Measurements from ENCODE around the gene MRPL58. TPM values are rescaled to one million over a fixed set of nuclear protein-coding genes. Genes with fewer than 3 reads are reported as not detected.
A peak's percentile ranks its signal among the peaks of the same experiment; 100 is the strongest.

Gene MRPL58
- total RNA-seq, 4 donors from 2014 or later = 44.4 to 110 (median 61.6) TPM

GRCh38 chr17:75012096-75012345, 449 bp upstream of the MRPL58 start:
- 22 to 36% methylated on average over 4 to 5 of the region's 5 CpGs for WGBS, 2 donors
- no peak for TF ChIP-seq POLR2A (IDR thresholded peaks at IDR 0.05)
- no peak for TF ChIP-seq CTCF (IDR thresholded peaks at IDR 0.05)

GRCh38 chr17:75013092-75013559, 656 bp downstream of the MRPL58 start:
- peak overlapping the region; percentile 86 to 93 (median 88) for H3K27ac ChIP-seq
- DNase-seq = no peak
- intact Hi-C loops (cut with DNase I) = no loop called here
- peak overlapping the region; percentile 77 to 89 (median 81) for H3K4me3 ChIP-seq
- peaks cover 8 to 39% (median 12%) of the 10 kb centered on the region in 3 donors for H3K4me1 ChIP-seq
- WGBS, 2 donors = 0% methylated on average over 4 to 10 of the region's 10 CpGs
- TF ChIP-seq CTCF (IDR thresholded peaks at IDR 0.05) (no peak), POLR2A (IDR thresholded peaks at IDR 0.05) (no peak)
- no peaks in the 10 kb centered on the region for H3K9me3 ChIP-seq
- H3K36me3 ChIP-seq = peaks cover 0 to 21% (median 0%) of the 10 kb centered on the region in 3 donors
- H3K27me3 ChIP-seq = no peaks in the 10 kb centered on the region

More at GRCh38 chr17:75012096-75012345, 449 bp upstream of the MRPL58 start:
- Histone ChIP-seq H3K36me3 (peaks cover 0 to 10% (median 0%) of the 10 kb centered on the region in 3 donors), H3K4me1 (peaks cover 8 to 39% (median 12%) of the 10 kb centered on the region in 3 donors), H3K9me3 (no peaks in the 10 kb centered on the region), H3K27ac (peak overlapping the region; percentile 86 to 93 (median 88)), H3K4me3 (peak overlapping the region; percentile 77 to 89 (median 81)), H3K27me3 (no peaks in the 10 kb centered on the region)
- no peak for DNase-seq
- intact Hi-C loops (cut with DNase I) = no loop called here

- H3K9me3 ChIP-seq = no peaks in the 10 kb centered on the region
- H3K4me3 ChIP-seq = no peak overlapping the region
- H3K4me1 ChIP-seq = peaks cover 0 to 21% (median 0%) of the 10 kb centered on the region in 3 donors
- no peaks in the 10 kb centered on the region for H3K27me3 ChIP-seq
- TF ChIP-seq CTCF (IDR thresholded peaks at IDR 0.05) (no peak), POLR2A (IDR thresholded peaks at IDR 0.05) (no peak)
- peaks cover 8 to 76% (median 21%) of the 10 kb centered on the region in 3 donors for H3K36me3 ChIP-seq
- no peak overlapping the region for H3K27ac ChIP-seq
- DNase-seq = no peak
- WGBS, 2 donors = 86 to 90% methylated on average over 5 of the region's 5 CpGs
- intact Hi-C loops (cut with DNase I) = no loop called here
Measured at GRCh38 chr17:75019146-75019545, 6.7 kb downstream of the MRPL58 start.

GRCh38 chr17:75019710-75020109, 7.2 kb downstream of the MRPL58 start:
- intact Hi-C loops (cut with DNase I) = no loop called here
- H3K36me3 ChIP-seq = peaks cover 8 to 76% (median 21%) of the 10 kb centered on the region in 3 donors
- 86 to 89% methylated on average over 3 of the region's 3 CpGs for WGBS, 2 donors

More at GRCh38 chr17:75019710-75020109, 7.2 kb downstream of the MRPL58 start:
- Histone ChIP-seq H3K4me1 (peaks cover 0 to 17% (median 0%) of the 10 kb centered on the region in 3 donors), H3K9me3 (no peaks in the 10 kb centered on the region), H3K4me3 (no peak overlapping the region), H3K27me3 (no peaks in the 10 kb centered on the region), H3K27ac (no peak overlapping the region)
- TF ChIP-seq POLR2A (IDR thresholded peaks at IDR 0.05) = no peak
- TF ChIP-seq CTCF (IDR thresholded peaks at IDR 0.05) = no peak
- DNase-seq = no peak

Data from esophagus squamous epithelium (tissue), 5 donors.